HEK293T (cell line): ENCODE data around the gene UQCRC2.

Experiments used
- BHLHE40 ChIP-seq: fragments of 450-650 bp; IDR thresholded peaks from 2 replicates; pipeline ENCODE4 v1.6.1; 2016; ENCODE audit warnings: mild to moderate bottlenecking, moderate library complexity, borderline replicate concordance
- CTBP1 ChIP-seq: fragments of 450-650 bp; IDR thresholded peaks from 2 replicates; pipeline ENCODE4 v1.6.1; 2016; ENCODE audit warnings: borderline replicate concordance
- ELF4 ChIP-seq: fragments of 450-650 bp; IDR thresholded peaks from 2 replicates; pipeline ENCODE4 v1.6.1; 2017; ENCODE audit warnings: antibody characterized with exemption
- FOXA1 ChIP-seq: fragments of 450-650 bp; IDR thresholded peaks from 2 replicates; pipeline ENCODE4 v1.6.1; 2016; ENCODE audit warnings: mild to moderate bottlenecking
- FOXK2 ChIP-seq: fragments of 450-650 bp; IDR thresholded peaks from 2 replicates; pipeline ENCODE4 v1.6.1; 2016; ENCODE audit warnings: mild to moderate bottlenecking
- FOXM1 ChIP-seq: fragments of 450-650 bp; IDR thresholded peaks from 2 replicates; pipeline ENCODE4 v1.6.1; 2017; ENCODE audit warnings: mild to moderate bottlenecking, borderline replicate concordance
- HDGF ChIP-seq: fragments of 450-650 bp; IDR thresholded peaks from 2 replicates; pipeline ENCODE4 v1.6.1; 2017; ENCODE audit warnings: antibody characterized with exemption, borderline replicate concordance
- L3MBTL2 ChIP-seq: fragments of 450-650 bp; conservative IDR thresholded peaks from 2 replicates; pipeline ENCODE4 v1.6.1; 2016; ENCODE audit warnings: mild to moderate bottlenecking
- LEF1 ChIP-seq: fragments of 450-650 bp; IDR thresholded peaks from 2 replicates; pipeline ENCODE4 v1.6.1; 2017; ENCODE audit warnings: mild to moderate bottlenecking, borderline replicate concordance
- SP1 ChIP-seq: fragments of 450-650 bp; IDR thresholded peaks from 2 replicates; pipeline ENCODE4 v1.6.1; 2017
- SUZ12 ChIP-seq: fragments of 450-650 bp; IDR thresholded peaks from 2 replicates; pipeline ENCODE4 v1.6.1; 2016; ENCODE audit warnings: mild to moderate bottlenecking
- TARDBP ChIP-seq: fragments of 450-650 bp; IDR thresholded peaks from 2 replicates; pipeline ENCODE4 v1.6.1; 2016
- ZNF384 ChIP-seq: fragments of 450-650 bp; IDR thresholded peaks from 2 replicates; pipeline ENCODE4 v1.6.1; 2016
- TF ChIP-seq, protein P1 (sequence below): fragments of 450-650 bp; IDR thresholded peaks from 2 replicates; pipeline ENCODE4 v1.6.1; 2016

- TF ChIP-seq SUZ12 = no peak
- no peak for TF ChIP-seq ZNF384
- TF ChIP-seq, protein P1, sequence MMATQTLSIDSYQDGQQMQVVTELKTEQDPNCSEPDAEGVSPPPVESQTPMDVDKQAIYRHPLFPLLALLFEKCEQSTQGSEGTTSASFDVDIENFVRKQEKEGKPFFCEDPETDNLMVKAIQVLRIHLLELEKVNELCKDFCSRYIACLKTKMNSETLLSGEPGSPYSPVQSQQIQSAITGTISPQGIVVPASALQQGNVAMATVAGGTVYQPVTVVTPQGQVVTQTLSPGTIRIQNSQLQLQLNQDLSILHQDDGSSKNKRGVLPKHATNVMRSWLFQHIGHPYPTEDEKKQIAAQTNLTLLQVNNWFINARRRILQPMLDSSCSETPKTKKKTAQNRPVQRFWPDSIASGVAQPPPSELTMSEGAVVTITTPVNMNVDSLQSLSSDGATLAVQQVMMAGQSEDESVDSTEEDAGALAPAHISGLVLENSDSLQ = no peak
- no peak for TF ChIP-seq BHLHE40
- TF ChIP-seq SP1 = no peak
- TF ChIP-seq L3MBTL2 = no peak
- TF ChIP-seq FOXA1 = no peak
- TF ChIP-seq HDGF = no peak
- no peak for TF ChIP-seq FOXK2
- TF ChIP-seq FOXM1 = no peak
- TF ChIP-seq CTBP1 = no peak
- no peak for TF ChIP-seq ELF4
- no peak for TF ChIP-seq TARDBP
- no peak for TF ChIP-seq LEF1
Observed at GRCh38 chr16:21971856-21972255, 18.7 kb downstream of the UQCRC2 start.
